Measurements from ENCODE around the gene KIF26B.

GRCh38 chr1:245671349-245671748 lies 516.6 kb downstream of the KIF26B start:
- no peak for TF ChIP-seq CTCF (IDR thresholded peaks at IDR 0.05)
- TF ChIP-seq POLR2A (IDR thresholded peaks at IDR 0.05): no peak

All from suprapubic skin (tissue), 3 donors.